Muscle of leg (tissue), 16 donors: ENCODE results near the gene NFAT5. TPM values are rescaled to one million over a fixed set of nuclear protein-coding genes. Genes with fewer than 3 reads are reported as not detected.
"Not testable (repeated sequence)": the region's sequence is repeated elsewhere in the genome, so short reads cannot be mapped to it uniquely, and the experiment has no call there.

Experiments
- DNase-seq: peaks from one replicate; pipeline ENCODE4 v3.0.0; 2013
- H3K27ac ChIP-seq: one replicate; pipeline ENCODE4 v1.5.1; 2013; ENCODE audit warnings: mild to moderate bottlenecking, low read length, control low read depth
- H3K27me3 ChIP-seq: one replicate; pipeline ENCODE4 v1.6.1; 2013; ENCODE audit warnings: low read length; ENCODE audit not compliant: control insufficient read depth, insufficient read depth
- H3K36me3 ChIP-seq: one replicate; pipeline ENCODE4 v1.6.1; 2013; ENCODE audit warnings: low read length; ENCODE audit not compliant: control insufficient read depth, insufficient read depth
- H3K4me1 ChIP-seq: one replicate; pipeline ENCODE4 v1.6.1; 2013; ENCODE audit warnings: low read length; ENCODE audit not compliant: control insufficient read depth, insufficient read depth
- H3K4me3 ChIP-seq: one replicate; pipeline ENCODE4 v1.5.1; 2013; ENCODE audit warnings: low read length, control low read depth
- H3K9me3 ChIP-seq: replicated peaks from 2 replicates; pipeline ENCODE4 v1.6.1; 2013; ENCODE audit warnings: low read depth, low read length; ENCODE audit not compliant: control insufficient read depth
- WGBS: methylation state at CpG from one replicate; pipeline ENCODE4 v1.1.5; 2013; ENCODE audit warnings: missing lambda C conversion rate; ENCODE audit not compliant: insufficient coverage; 5-methylcytosine and 5-hydroxymethylcytosine counted together
- long read RNA-seq, 11 donors: transcript quantifications; one replicate each; lab custom pipeline, GENCODE V29; 2026
- polyA plus RNA-seq, 8 donors: library from polyadenylated mRNA; unstranded; fragments of 120-200 nt; gene quantifications; one replicate each; pipeline versions ENCODE4 v1.2.1 to v1.2.3, GENCODE V29; 2013; ENCODE audit warnings: inconsistent platforms in 1 of 8, low replicate concordance in 1 of 8; ENCODE audit not compliant: insufficient read length in 8 of 8, insufficient read depth in 1 of 8
- total RNA-seq: library from RNA; stranded (reverse); fragments of 120-200 nt; gene quantifications from one replicate; pipeline ENCODE4 v1.2.4, GENCODE V29; 2013

NFAT5 gene, protein sequence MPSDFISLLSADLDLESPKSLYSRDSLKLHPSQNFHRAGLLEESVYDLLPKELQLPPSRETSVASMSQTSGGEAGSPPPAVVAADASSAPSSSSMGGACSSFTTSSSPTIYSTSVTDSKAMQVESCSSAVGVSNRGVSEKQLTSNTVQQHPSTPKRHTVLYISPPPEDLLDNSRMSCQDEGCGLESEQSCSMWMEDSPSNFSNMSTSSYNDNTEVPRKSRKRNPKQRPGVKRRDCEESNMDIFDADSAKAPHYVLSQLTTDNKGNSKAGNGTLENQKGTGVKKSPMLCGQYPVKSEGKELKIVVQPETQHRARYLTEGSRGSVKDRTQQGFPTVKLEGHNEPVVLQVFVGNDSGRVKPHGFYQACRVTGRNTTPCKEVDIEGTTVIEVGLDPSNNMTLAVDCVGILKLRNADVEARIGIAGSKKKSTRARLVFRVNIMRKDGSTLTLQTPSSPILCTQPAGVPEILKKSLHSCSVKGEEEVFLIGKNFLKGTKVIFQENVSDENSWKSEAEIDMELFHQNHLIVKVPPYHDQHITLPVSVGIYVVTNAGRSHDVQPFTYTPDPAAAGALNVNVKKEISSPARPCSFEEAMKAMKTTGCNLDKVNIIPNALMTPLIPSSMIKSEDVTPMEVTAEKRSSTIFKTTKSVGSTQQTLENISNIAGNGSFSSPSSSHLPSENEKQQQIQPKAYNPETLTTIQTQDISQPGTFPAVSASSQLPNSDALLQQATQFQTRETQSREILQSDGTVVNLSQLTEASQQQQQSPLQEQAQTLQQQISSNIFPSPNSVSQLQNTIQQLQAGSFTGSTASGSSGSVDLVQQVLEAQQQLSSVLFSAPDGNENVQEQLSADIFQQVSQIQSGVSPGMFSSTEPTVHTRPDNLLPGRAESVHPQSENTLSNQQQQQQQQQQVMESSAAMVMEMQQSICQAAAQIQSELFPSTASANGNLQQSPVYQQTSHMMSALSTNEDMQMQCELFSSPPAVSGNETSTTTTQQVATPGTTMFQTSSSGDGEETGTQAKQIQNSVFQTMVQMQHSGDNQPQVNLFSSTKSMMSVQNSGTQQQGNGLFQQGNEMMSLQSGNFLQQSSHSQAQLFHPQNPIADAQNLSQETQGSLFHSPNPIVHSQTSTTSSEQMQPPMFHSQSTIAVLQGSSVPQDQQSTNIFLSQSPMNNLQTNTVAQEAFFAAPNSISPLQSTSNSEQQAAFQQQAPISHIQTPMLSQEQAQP (N-terminal part only)
- total RNA-seq (15.9 TPM), polyA plus RNA-seq (10 to 100 TPM in 6 of 8 donors, 1 to 10 TPM in 2; 8.2 to 21.1 (median 12.6) TPM)
- long read RNA-seq, donor 1, partial matches to known transcripts, result 0 of 1 reads
- long read RNA-seq, donor 1, other reads (novel, unspliced or antisense), result 0 of 1 reads
- long read RNA-seq, donor 2, result 0 reads
- long read RNA-seq, donor 3, partial matches to known transcripts, result 0 of 1 reads
- long read RNA-seq, donor 3, other reads (novel, unspliced or antisense), result 0 of 1 reads
- long read RNA-seq, donor 4, result 0 reads
- long read RNA-seq, donor 5, result 0 reads
- long read RNA-seq, donor 6, partial matches to known transcripts, result 14 of 14 reads
- long read RNA-seq, donor 6, other reads (novel, unspliced or antisense), result 0 of 14 reads
- long read RNA-seq, donor 7, partial matches to known transcripts, result 8 of 8 reads
- long read RNA-seq, donor 7, other reads (novel, unspliced or antisense), result 0 of 8 reads
- long read RNA-seq, donor 8, partial matches to known transcripts, result 7 of 7 reads
- long read RNA-seq, donor 8, other reads (novel, unspliced or antisense), result 0 of 7 reads
- long read RNA-seq, donor 9, result 0 reads
- long read RNA-seq, donor 10, partial matches to known transcripts, result 8 of 22 reads
- long read RNA-seq, donor 10, other reads (novel, unspliced or antisense), result 14 of 22 reads
- long read RNA-seq, donor 11, result 0 reads

DNA sequence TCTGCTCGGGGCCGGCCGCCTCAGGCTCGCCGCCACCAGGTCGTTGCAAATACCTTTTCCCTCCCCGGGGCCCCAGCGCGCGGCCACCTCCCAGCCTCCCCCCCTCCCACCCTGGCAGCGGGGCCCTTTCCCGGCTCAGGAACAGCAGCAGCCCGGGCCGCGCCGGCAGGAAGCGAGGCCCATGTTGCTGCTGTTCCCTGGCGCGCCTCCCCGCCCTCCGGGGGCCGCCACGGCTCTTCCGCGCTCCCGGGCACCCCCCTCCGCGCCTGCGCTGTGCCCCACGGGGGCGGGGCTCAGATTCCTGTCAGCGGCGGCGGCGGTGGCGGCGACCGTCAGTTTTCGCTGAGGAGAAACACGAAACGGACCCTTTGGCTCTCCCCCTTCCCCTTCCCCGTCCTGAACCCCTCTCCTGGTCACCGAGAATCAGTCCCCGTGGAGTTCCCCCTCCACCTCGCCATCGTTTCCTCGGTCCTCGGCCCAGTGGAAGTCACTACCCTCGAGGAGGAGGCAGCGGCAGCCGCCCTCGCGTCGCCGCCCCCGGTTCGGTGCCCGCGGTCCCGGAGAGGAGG, at the start of gene NFAT5:
Gene NFAT5 (plus strand): TSS at position 296 of the 569 bp plus-strand sequence. CDS start 336 bp downstream, outside the sequence.
- H3K27me3 ChIP-seq, result no peaks in the 10 kb centered on the region
- peaks cover 15% of the 10 kb centered on the region for H3K4me1 ChIP-seq
- peak within 1 kb of the TSS; percentile 97 for H3K27ac ChIP-seq
- peak; percentile 94 for DNase-seq
- H3K9me3 ChIP-seq, result no peaks in the 10 kb centered on the region
- under 1% methylated on average over 60 of the region's 60 CpGs for WGBS
- H3K4me3 ChIP-seq, result peak within 1 kb of the TSS; percentile 86
- H3K36me3 ChIP-seq, result no peaks in the 10 kb centered on the region

DNA sequence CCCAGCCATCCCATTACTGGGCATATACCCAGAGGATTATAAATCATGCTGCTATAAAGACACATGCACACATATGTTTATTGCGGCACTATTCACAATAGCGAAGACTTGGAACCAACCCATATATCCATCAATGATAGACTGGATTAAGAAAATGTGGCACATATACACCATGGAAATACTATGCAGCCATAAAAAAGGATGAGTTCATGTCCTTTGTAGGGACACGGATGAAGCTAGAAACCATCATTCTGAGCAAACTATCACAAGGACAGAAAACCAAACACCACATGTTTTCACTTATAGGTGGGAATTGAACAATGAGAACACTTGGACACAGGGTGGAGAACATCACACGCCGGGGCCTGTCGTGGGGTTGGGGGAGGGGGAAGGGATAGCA, 47.9 kb upstream of the NFAT5 start:
- DNase-seq, H3K27me3 ChIP-seq, H3K27ac ChIP-seq, H3K9me3 ChIP-seq, H3K4me3 ChIP-seq, H3K36me3 ChIP-seq, H3K4me1 ChIP-seq: not testable (repeated sequence)
- WGBS, result no CpG with 5 or more reads among the region's 6 CpGs

DNA sequence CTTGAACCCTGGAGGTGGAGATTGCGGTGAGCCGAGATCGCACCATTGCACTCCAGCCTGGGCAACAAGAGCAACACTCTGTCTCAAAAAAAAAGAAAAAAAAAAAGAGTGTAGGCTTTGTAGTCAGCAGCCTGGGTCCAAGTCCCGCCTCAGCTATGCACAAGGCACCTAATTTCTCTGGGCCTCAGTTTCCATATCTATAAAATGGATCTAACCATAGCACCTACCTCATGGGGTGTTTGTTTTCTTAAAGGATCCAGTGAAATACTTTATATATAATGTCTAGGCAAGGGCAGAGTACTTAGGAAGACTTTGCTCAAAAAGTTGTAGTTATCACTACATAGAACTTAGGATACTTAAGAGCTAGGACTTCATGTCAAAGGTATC, 45.4 kb upstream of the NFAT5 start:
- H3K36me3 ChIP-seq, result no peaks in the 10 kb centered on the region
- DNase-seq, result no peak
- no peaks in the 10 kb centered on the region for H3K4me1 ChIP-seq
- H3K4me3 ChIP-seq, result no peak overlapping the region
- H3K27me3 ChIP-seq, result no peaks in the 10 kb centered on the region
- H3K9me3 ChIP-seq, result no peaks in the 10 kb centered on the region
- WGBS, result 89% methylated on average over 3 of the region's 4 CpGs
- no peak overlapping the region for H3K27ac ChIP-seq

DNA sequence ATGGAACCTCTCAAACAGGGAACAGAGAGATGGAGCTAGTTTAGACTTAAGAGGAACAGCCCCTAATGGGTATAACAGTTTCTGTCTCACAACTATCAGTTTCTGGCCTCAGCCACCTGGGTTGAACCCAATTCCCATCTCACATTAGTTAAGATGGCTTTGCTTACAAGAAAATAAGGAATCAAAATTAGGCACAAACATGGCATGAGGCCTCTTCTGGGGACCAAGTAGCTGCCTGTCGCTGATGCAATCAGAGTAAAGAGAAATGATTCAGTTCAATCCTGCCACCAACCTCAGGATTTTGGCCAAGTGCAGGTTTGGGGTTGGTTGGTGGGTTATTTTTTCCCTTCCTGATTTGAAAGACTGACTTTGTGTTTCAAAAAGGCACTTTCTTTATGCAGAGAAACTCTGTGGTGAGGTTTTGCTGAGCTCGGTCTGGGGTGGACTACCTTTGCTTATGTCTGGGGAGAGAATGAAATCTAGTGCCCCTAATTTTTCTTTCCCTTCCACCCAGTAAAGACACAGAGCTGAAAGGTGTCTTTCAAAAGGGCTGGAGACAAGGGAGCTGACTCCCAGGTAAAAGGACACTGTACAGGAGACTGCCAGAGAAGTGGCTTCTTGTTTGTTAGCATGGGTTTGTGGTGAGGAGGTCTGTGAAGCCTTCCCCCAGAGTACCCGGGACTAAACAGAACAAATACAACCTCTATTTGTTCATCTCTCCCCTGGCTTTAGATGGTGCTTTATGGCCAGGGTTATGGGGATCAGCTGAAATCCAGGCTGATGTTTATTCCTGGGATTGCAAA, 44.8 kb upstream of the NFAT5 start:
- Histone ChIP-seq H3K27me3 (no peaks in the 10 kb centered on the region), H3K36me3 (no peaks in the 10 kb centered on the region), H3K27ac (no peak overlapping the region), H3K4me1 (no peaks in the 10 kb centered on the region), H3K9me3 (no peaks in the 10 kb centered on the region), H3K4me3 (no peak overlapping the region)
- no CpG with 5 or more reads among the region's 3 CpGs for WGBS
- no peak for DNase-seq

DNA sequence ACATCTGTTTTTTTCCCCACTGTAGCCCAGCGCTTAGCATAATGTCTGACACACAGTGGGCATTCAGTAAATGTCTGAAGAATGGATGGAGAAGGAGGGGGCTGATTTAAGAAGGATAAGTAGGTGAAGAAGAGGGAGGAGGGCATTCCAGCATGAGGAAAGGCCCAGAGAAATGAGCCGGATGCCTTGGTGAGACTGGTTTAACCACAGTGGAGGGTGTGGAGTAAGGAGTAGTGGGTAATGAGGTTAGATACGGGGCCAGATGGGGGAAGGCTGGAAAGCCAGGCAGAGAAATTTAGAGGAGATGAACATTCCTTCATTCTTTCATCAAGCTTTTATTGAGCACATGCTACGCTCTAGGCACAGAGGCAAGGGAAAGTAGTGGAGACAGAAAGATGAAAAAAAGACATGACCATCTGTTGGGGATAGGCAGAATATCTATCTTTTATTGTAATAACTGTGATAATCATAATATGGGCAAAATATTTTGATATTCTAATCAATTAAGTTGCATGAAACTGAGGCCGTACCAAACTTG, 43.7 kb upstream of the NFAT5 start:
- Histone ChIP-seq H3K4me3 (no peak overlapping the region), H3K36me3 (no peaks in the 10 kb centered on the region), H3K4me1 (no peaks in the 10 kb centered on the region), H3K9me3 (no peaks in the 10 kb centered on the region), H3K27ac (no peak overlapping the region), H3K27me3 (no peaks in the 10 kb centered on the region)
- DNase-seq, result no peak
- WGBS, result 91% methylated on average over 2 of the region's 5 CpGs

DNA sequence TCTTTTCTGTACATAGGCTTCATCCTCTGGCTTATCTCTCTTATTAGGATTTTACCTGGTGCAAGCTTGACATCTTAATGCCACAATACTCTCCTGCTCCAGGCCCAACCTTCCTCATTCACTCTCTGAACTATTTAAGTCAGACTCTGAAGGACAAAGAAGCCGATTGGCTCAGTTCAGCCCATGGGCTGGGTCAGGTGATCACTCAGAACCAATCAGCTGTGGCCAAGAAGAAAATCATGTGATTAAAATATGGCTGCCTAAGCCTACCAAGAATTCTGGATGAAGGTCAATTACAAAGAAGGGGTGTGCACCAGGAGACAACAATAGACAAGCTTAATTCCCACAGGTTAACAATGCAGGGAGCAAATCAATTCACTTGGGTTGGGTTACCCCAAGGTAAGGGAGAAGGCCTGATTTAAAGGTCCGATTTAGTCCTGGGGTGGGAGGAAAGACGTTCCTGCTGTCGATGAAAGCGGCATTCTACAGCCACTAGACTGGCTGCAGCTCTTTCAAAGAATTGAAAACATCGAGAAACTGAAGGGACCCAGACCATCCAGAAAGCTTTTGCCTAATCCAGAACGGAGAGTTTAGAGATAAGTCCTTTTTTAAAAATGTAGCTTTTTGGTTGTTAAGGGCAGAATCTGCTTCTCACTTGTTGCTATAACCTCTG, 42.9 kb upstream of the NFAT5 start:
- 90% methylated on average over 7 of the region's 7 CpGs for WGBS
- Histone ChIP-seq H3K9me3 (no peaks in the 10 kb centered on the region), H3K27me3 (no peaks in the 10 kb centered on the region), H3K4me1 (no peaks in the 10 kb centered on the region), H3K4me3 (no peak overlapping the region), H3K27ac (no peak overlapping the region), H3K36me3 (no peaks in the 10 kb centered on the region)
- no peak for DNase-seq

DNA sequence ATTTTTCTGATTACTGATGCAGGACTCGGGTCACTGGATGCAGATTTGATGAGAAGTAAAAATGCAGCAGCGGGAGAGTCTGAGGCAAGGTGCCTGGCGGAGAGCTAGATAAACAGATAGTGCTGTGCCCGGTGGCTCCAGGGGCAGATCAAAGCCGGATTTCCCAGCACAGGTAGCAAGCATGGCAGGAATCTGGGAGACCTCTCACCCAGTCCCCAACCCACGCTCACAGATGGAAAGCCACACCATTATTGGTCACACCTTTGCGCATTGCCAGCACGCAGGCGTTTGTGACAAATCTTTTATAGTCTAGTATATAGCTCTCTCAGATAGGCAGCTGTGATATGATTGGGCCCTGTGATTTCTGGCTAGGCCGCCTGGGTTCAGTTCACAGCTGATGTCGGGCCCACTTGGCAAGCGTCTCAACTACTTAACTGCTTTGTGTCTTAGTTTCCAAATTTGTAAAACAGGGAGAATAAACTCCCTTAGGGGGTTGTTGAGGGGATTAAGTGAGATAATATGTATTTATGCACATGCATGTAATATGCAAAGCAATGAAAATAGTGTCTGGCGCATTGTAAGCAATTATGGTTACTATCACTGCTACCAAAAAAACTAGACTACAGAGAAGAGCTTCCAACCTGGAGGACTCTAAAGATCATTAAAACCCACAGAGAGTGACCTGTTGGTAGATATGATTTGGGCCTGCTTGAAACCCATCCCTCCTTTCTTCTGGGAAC, 42.0 kb upstream of the NFAT5 start:
- H3K4me3 ChIP-seq, result no peak overlapping the region
- H3K9me3 ChIP-seq, result no peaks in the 10 kb centered on the region
- no peaks in the 10 kb centered on the region for H3K27me3 ChIP-seq
- H3K27ac ChIP-seq, result no peak overlapping the region
- no peaks in the 10 kb centered on the region for H3K4me1 ChIP-seq
- no peak for DNase-seq
- 88% methylated on average over 6 of the region's 13 CpGs for WGBS
- H3K36me3 ChIP-seq, result no peaks in the 10 kb centered on the region
